ENCODE measurements around the gene CYP2W1. TPM values are rescaled to one million over a fixed set of nuclear protein-coding genes. Genes with fewer than 3 reads are reported as not detected.

Gene CYP2W1
- total RNA-seq, 1 experiment from 2014 or later: not detected

DNA sequence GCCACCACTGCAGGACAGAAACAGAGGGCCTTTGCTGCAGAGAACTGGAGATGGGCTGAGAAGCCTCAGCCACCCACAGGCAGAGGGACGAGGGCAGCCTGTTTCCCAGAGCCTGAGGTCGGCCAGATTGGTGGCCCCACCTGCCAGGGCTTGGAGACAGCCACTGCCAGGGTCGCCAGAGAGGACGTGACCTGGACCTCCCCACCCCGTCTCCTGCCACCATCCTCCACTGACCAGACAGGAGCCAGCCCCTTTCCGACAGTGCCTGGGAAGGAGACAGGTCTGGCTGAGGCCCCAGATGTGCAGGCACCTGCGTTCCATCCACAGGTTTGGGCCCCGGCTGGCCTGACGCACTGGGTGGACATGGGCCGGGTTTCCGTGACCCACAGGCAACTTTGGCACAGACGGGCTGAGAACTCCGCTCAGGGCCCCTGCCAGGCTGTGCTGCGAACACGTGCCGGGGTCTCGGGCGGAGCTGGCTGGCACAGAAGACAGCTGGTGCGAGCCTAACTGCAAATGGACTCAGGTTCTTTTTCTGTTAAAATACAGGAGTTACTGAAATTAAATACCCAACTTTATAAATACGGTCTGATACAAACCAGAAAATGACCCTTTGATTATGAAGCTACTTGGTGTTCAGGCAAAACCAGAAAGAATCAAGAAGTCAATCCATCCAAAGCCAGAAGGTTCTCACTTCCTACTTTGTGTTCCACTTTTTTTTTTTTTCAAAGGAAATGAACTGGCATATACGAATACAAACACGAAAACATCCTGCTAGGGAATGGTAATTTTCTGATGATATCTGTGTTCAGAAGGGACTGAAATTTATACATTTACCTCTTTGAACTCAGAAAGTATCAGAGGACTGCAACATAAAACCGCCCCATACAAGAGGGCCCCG lies 14.5 kb upstream of the CYP2W1 start:
- DNase-seq (ENCODE audit: low read depth in 1 of 2, low spot score in 2 of 2): no peak
- H3K36me3 ChIP-seq: peaks cover 64% of the 10 kb centered on the region
- H3K4me3 ChIP-seq: no peak overlapping the region
- no peak overlapping the region for H3K27ac ChIP-seq
- H3K9me3 ChIP-seq (replicated peaks): no peaks in the 10 kb centered on the region
- H3K4me1 ChIP-seq (replicated peaks): no peaks in the 10 kb centered on the region
- H3K27me3 ChIP-seq (replicated peaks): no peaks in the 10 kb centered on the region

DNA sequence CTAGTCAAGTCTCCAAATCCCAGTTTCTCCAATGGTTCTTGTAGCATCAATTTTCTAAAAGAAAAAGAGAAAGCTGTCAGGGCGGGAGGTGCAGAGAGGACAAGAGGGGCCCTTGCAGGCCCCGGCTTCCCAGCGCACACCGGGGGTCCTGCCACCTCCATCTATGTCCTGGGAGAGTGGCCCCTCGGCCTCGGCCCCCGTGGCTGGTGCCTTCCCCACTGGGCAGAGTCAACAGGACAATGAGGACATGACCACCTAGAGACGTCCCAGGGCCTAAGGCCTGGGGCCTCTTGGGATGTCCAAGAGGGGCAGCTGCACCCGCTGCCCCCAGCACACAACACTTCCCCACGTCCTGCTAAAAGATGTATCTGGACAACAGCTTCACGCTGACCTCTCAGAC lies 13.6 kb upstream of the CYP2W1 start:
- Histone ChIP-seq H3K27ac (no peak overlapping the region), H3K36me3 (peaks cover 66% of the 10 kb centered on the region), H3K9me3 (replicated peaks) (no peaks in the 10 kb centered on the region), H3K4me1 (replicated peaks) (no peaks in the 10 kb centered on the region; the same call in 1 of the 2 replicates), H3K27me3 (replicated peaks) (no peaks in the 10 kb centered on the region), H3K4me3 (no peak overlapping the region)
- no peak for DNase-seq (ENCODE audit: low read depth in 1 of 2, low spot score in 2 of 2)

DNA sequence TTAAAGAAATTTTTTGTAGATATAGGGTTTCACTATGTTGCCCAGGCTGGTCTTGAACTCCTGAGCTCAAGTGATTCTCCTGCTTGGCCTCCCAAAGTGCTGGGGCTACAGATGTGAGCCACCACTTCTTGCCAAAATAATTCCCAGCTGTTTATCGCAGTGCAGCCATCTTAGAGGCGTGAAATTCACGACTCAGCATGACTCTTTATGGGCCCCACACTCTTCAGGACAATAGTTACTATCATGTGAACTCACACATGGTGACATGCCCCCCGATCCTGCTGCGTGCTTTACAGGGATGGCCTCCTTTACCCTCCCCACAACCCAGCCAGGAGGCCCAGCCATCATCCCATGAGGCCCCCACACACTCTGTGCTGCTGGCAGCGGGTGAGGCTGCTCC lies 12.2 kb upstream of the CYP2W1 start:
- Histone ChIP-seq H3K4me1 (replicated peaks) (peaks cover 2% of the 10 kb centered on the region; the same call in 1 of the 2 replicates), H3K27me3 (replicated peaks) (no peaks in the 10 kb centered on the region), H3K36me3 (peaks cover 70% of the 10 kb centered on the region), H3K9me3 (replicated peaks) (no peaks in the 10 kb centered on the region), H3K27ac (no peak overlapping the region), H3K4me3 (no peak overlapping the region)
- no peak for DNase-seq (ENCODE audit: low read depth in 1 of 2, low spot score in 2 of 2)

DNA sequence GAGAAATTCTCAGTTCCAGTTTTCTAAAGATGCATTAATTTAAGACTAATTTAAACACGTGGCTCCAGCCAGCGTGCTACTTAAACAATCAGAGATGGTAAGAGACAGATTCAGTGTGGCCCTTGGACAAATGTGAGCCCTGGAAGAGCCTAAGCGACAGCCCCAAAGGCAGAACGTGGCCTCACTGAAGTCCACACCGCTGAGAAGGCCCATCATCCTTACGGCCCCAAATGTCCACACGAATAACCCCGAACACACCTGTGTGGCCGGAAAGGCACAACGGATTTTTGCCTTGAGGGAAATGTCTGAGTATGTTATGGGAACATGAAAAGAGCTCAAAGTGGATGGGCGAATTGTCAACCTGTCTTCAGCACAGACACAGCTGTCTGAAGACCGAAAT lies 10.9 kb upstream of the CYP2W1 start:
- Histone ChIP-seq H3K36me3 (peaks cover 63% of the 10 kb centered on the region), H3K4me1 (replicated peaks) (peaks cover 3% of the 10 kb centered on the region; the same call in 1 of the 2 replicates), H3K27me3 (replicated peaks) (no peaks in the 10 kb centered on the region), H3K4me3 (no peak overlapping the region), H3K9me3 (replicated peaks) (no peaks in the 10 kb centered on the region), H3K27ac (no peak overlapping the region)
- DNase-seq (ENCODE audit: low read depth in 1 of 2, low spot score in 2 of 2): no peak

DNA sequence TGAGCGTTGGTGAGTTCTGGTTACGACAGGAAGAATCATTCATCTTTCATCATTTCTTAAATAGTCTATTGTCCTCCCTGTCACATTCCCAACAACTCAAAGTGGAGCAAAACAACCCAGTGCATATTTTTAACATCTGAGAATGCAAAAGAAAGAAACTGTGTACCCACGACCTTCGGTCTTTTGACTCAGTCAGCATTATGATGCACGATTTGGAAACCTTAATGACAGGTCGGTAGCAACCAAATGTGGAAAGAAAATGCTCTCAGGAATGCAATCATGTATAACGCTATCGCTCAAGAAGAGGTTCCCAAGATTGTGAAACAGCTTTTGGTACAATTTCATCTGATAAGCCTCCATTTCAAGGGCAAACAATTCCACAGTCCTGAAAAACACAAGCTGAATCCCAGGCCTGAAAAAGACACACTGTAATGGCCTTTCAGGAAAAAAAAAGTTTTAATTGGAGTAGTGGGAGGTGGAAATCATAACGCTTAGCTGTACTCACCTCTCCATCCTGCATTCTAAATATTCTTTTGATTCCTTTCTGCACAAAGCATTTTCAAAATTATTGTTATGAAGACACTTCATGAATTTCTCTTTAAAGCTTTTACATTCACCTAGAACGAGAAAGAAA lies 10.2 kb upstream of the CYP2W1 start:
- Histone ChIP-seq H3K4me3 (no peak overlapping the region), H3K9me3 (replicated peaks) (no peaks in the 10 kb centered on the region), H3K27ac (no peak overlapping the region), H3K4me1 (replicated peaks) (peaks cover 10% of the 10 kb centered on the region), H3K27me3 (replicated peaks) (no peaks in the 10 kb centered on the region), H3K36me3 (peaks cover 56% of the 10 kb centered on the region)
- DNase-seq (ENCODE audit: low read depth in 1 of 2, low spot score in 2 of 2): no peak

DNA sequence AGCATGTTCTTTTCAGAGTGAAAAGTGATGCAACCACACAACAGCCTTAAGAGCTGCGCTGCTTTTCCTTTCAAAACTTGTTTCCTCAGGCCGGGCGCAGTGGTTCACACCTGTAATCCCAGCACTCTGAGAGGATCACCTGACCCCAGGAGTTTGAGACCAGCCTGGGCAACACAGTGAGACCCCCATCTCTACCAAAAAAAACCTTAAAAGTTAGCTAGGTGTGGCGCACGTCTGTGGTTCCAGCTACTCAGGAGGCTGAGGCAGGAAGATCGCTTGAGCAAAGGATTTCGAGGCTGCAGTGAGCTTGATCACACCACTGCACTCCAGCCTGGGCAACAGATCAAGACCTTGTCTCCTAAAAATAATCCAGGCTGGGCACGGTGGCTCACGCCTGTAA lies 9.7 kb upstream of the CYP2W1 start:
- no peak overlapping the region for H3K27ac ChIP-seq
- H3K9me3 ChIP-seq (replicated peaks): no peaks in the 10 kb centered on the region
- no peak for DNase-seq (ENCODE audit: low read depth in 1 of 2, low spot score in 2 of 2)
- no peak overlapping the region for H3K4me3 ChIP-seq
- peaks cover 51% of the 10 kb centered on the region for H3K36me3 ChIP-seq
- H3K27me3 ChIP-seq (replicated peaks): no peaks in the 10 kb centered on the region
- H3K4me1 ChIP-seq (replicated peaks): peaks cover 10% of the 10 kb centered on the region

DNA sequence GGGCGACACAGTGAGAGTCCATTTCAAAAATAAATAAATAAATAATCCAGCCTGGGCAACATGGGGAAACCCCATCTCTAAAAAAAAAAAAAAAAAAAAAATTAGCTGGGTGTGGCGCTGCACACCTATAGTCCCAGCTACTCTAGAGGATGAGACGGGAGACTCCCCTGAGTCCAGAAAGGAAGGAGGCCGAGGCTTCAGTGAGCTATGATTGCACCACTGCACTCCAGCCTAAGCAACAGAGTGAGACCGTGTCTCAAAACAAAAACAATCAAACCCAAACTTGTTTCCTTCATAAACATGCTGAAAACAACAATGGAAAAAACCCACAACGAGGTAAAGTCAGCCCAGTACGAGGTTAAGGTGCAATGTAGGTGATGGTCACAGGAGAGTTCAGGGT lies 8.8 kb upstream of the CYP2W1 start:
- Histone ChIP-seq H3K27ac (no peak overlapping the region), H3K36me3 (peaks cover 43% of the 10 kb centered on the region), H3K4me1 (replicated peaks) (peaks cover 10% of the 10 kb centered on the region), H3K27me3 (replicated peaks) (no peaks in the 10 kb centered on the region), H3K9me3 (replicated peaks) (no peaks in the 10 kb centered on the region), H3K4me3 (peak overlapping the region; percentile 98)
- no peak for DNase-seq (ENCODE audit: low read depth in 1 of 2, low spot score in 2 of 2)

DNA sequence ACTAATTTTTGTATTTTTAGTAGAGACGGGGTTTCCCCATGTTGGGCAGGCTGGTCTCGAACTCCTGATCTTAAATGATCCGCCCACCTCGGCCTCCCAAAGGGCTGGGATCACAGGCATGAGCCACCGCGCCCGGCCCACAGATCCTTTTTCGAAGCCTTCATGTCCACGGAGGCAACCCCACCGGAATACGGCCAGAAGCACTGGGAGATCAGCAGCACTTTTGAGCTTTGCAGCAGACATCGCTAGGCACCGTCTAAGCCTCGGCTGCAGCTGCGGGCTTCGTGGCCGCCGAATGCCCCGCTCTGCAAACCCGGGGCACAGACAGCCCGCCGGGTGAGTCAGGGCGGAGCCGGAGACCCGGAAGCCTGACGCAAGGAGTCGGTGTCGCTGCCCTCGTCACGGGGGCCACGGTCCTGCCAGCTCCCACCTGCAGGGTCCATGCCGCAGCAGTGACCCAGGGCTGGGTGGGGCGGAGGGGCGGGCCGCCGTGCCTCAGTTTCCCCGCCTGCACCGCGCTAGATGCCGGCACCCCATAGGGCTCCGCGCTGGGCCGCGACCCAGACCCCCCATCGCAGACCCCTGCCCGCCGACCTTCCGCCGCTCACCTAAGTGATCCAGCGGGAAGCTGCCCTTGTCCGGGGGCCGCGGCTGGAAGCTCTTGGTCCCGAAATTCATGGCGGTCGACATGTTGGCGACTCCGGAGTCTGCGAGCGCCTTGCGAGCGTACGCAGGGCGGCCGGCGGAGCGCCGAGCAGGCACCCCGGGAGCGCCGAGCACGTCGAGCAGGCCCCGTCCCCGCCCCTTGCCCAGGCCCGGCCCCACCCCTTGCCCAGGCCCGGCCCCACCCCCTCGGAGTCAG lies 7.9 kb upstream of the CYP2W1 start, which contains the start of gene COX19:
Gene COX19, minus strand, starts transcription at position 730 of the 862 bp plus-strand sequence. Its CDS starts 40 bp downstream, at position 690.
- Histone ChIP-seq H3K27me3 (replicated peaks) (no peaks in the 10 kb centered on the region), H3K4me3 (peak within 1 kb of the TSS; percentile 98), H3K36me3 (peaks cover 36% of the 10 kb centered on the region), H3K27ac (peak within 1 kb of the TSS; percentile 84), H3K9me3 (replicated peaks) (no peaks in the 10 kb centered on the region), H3K4me1 (replicated peaks) (peaks cover 10% of the 10 kb centered on the region)
- peak; percentile 66 to 89 for DNase-seq (ENCODE audit: low read depth in 1 of 2, low spot score in 2 of 2)

DNA sequence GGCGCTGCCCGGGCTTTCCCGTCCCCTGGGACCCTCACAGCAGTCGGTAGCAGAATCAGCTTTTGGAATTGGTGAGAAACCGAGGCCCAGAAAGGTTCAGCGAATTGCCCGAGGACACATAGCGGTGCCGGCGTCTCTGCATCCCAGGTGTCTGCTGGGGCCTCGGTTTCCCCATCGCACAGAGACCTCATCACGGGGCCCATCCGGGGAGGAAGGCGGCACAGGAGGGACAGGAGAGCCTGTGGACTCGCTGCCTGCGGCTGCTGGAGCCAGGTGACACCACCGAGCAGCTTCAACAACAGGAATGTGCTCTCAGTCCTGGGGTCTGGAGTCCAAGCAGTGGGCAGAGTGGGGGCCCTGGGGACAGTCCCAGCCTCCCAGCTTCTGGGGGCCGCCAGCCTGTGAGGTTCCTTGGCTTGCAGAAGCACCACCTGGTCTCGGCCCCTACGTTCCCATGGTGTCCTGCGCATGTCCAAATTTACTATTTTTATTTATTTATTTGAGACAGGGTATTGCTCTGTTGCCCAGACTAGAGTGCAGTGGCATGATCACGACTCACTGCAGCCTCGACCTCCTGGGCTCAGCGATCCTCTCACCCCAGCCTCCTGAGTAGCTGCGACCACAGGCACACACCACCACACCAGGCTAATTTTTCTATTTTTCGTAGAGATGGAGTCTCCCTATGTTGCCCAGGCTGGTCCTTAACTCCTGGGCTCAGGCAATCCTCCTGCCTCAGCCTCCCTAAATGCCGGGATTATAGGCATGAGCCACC lies 7.1 kb upstream of the CYP2W1 start:
- no peak for DNase-seq (ENCODE audit: low read depth in 1 of 2, low spot score in 2 of 2)
- H3K4me1 ChIP-seq (replicated peaks): peaks cover 10% of the 10 kb centered on the region
- H3K36me3 ChIP-seq: peaks cover 30% of the 10 kb centered on the region
- H3K4me3 ChIP-seq: peak overlapping the region; percentile 98
- no peak overlapping the region for H3K27ac ChIP-seq
- no peaks in the 10 kb centered on the region for H3K9me3 ChIP-seq (replicated peaks)
- no peaks in the 10 kb centered on the region for H3K27me3 ChIP-seq (replicated peaks)

DNA sequence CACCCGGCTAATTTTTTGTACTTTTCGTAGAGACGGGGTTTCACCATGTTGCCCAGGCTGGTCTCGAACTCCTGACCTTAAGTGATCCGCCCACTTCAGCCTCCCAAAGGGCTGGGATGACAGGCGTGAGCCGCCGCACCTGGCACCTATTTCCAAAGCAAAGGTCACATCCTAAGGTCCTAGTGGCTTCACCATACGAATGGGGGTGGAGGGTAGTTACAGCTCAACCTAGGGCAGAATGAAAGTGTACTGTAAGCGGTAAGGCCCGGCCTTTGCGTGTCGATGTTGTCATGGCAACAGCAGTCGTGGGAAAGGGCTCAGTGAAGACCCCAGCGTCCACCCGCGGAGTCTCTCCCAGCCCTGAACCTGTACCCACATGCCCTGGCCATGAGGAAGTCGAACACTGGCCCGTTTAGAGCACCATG lies 6.1 kb upstream of the CYP2W1 start:
- Histone ChIP-seq H3K4me3 (no peak overlapping the region), H3K36me3 (peaks cover 22% of the 10 kb centered on the region), H3K27ac (no peak overlapping the region), H3K4me1 (replicated peaks) (peaks cover 10% of the 10 kb centered on the region), H3K27me3 (replicated peaks) (no peaks in the 10 kb centered on the region), H3K9me3 (replicated peaks) (no peaks in the 10 kb centered on the region)
- DNase-seq (ENCODE audit: low read depth in 1 of 2, low spot score in 2 of 2): no peak

DNA sequence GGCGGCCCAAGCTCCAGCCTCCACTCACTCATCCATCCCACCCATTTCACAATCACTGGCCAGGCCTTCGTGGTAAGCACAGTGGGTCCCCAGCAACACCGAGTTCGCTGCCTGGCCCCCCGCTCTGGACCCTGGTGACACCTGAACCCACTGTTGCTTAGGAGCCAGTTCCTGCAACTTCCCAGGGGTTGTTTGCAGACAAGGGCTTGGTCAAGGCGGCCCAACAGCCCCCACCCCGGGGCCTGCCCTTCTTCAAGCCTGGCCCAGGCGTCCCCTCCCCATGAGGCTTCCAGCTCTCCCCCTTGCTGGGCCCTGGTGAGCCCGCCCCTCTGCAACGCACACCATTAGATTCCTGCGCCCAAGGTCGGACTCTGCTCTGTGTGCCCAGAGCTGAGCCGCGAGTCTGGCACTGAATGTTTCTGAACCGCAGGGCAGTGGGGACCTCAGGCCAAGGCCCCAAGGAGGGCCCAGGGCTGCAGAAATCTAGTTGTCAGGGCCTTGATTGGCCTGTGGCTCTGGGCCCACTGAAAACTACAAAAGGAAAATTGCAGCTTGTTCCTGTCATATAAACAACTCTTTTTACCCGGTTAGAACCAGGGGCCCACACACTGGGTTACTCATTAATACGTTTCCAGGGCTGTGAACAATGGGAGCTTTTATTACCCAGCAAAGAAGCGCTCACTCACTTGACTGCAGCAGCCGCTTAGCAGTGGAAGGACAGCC lies 5.5 kb upstream of the CYP2W1 start:
- Histone ChIP-seq H3K36me3 (peaks cover 16% of the 10 kb centered on the region), H3K27me3 (replicated peaks) (no peaks in the 10 kb centered on the region), H3K4me1 (replicated peaks) (peaks cover 10% of the 10 kb centered on the region), H3K27ac (no peak overlapping the region), H3K4me3 (no peak overlapping the region), H3K9me3 (replicated peaks) (no peaks in the 10 kb centered on the region)
- no peak for DNase-seq (ENCODE audit: low read depth in 1 of 2, low spot score in 2 of 2)

DNA sequence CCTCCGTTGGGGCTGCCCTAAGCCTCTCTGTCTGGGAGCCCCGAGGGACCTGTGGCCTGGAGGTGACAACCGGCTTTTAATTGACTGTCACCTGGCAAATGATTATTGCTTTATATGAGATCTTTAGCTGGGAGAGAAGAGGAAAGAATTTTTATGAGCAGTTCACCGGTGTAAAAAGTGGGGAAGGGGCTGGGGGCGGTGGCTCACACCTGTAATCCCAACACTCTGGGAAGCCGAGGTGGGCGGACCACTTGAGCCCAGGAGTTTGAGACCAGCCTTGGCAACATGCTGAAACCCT lies 5.0 kb upstream of the CYP2W1 start:
- peaks cover 11% of the 10 kb centered on the region for H3K36me3 ChIP-seq
- no peak for DNase-seq (ENCODE audit: low read depth in 1 of 2, low spot score in 2 of 2)
- no peak overlapping the region for H3K27ac ChIP-seq
- no peaks in the 10 kb centered on the region for H3K27me3 ChIP-seq (replicated peaks)
- H3K4me3 ChIP-seq: no peak overlapping the region
- H3K9me3 ChIP-seq (replicated peaks): no peaks in the 10 kb centered on the region
- H3K4me1 ChIP-seq (replicated peaks): peaks cover 10% of the 10 kb centered on the region
